Measurements from ENCODE around the gene ITCH. TPM values are rescaled to one million over a fixed set of nuclear protein-coding genes. Genes with fewer than 3 reads are reported as not detected.
"Not testable (repeated sequence)": the region's sequence is repeated elsewhere in the genome, so short reads cannot be mapped to it uniquely, and the experiment has no call there.

Gene ITCH
- polyA plus RNA-seq, 3 donors, result 13.3 to 26.6 (median 19.9) TPM

- H3K9me3 ChIP-seq (replicated peaks in 1 of 2; ENCODE audit: control insufficient read depth in 1 of 2, insufficient read depth in 1 of 2, low read length in 2 of 2); H3K27me3 ChIP-seq (ENCODE audit: control insufficient read depth in 2 of 2, insufficient read depth in 2 of 2, low read length in 2 of 2); H3K4me3 ChIP-seq (replicated peaks in 1 of 3; ENCODE audit: low read depth in 2 of 3, low read length in 3 of 3); H2AFZ ChIP-seq (ENCODE audit: insufficient read depth, low read depth, low read length, poor library complexity, severe bottlenecking); H3K36me3 Mint-ChIP-seq; H3K4me1 ChIP-seq (ENCODE audit: control insufficient read depth in 1 of 2, insufficient read depth in 2 of 2, low read length in 2 of 2); DNase-seq; H3K27ac ChIP-seq (ENCODE audit: low read depth in 1 of 2, low read length in 2 of 2); H3K4me2 ChIP-seq (replicated peaks; ENCODE audit: extremely low read depth, low read length, poor library complexity, severe bottlenecking); H3K36me3 ChIP-seq (replicated peaks in 1 of 2; ENCODE audit: control insufficient read depth in 1 of 2, insufficient read depth in 2 of 2, low read length in 2 of 2); H3K27ac Mint-ChIP-seq; intact Hi-C loops (cut with micrococcal nuclease); H3K9me3 Mint-ChIP-seq; H3K79me2 ChIP-seq (ENCODE audit: insufficient read depth, low read length); H3K27me3 Mint-ChIP-seq (ENCODE audit: low read depth in 3 of 3); H4K20me1 ChIP-seq (ENCODE audit: insufficient read depth, low read length); H3K9ac ChIP-seq (ENCODE audit: insufficient read depth, low read length, poor library complexity, severe bottlenecking); H3K4me3 Mint-ChIP-seq; H3K4me1 Mint-ChIP-seq: not testable (repeated sequence)
- WGBS (ENCODE audit: insufficient coverage), result 100% methylated on average over 7 of the region's 9 CpGs
Measured at GRCh38 chr20:34341199-34341598, 21.9 kb upstream of the ITCH start.

GRCh38 chr20:34343458-34344211 lies 19.4 kb upstream of the ITCH start:
- Histone ChIP-seq H3K4me3 (replicated peaks in 1 of 3; ENCODE audit: low read depth in 2 of 3, low read length in 3 of 3) (no peak overlapping the region), H3K79me2 (ENCODE audit: insufficient read depth, low read length) (no peaks in the 10 kb centered on the region), H3K9ac (ENCODE audit: insufficient read depth, low read length, poor library complexity, severe bottlenecking) (no peak overlapping the region), H3K4me2 (replicated peaks; ENCODE audit: extremely low read depth, low read length, poor library complexity, severe bottlenecking) (no peak overlapping the region), H3K4me1 (ENCODE audit: control insufficient read depth in 1 of 2, insufficient read depth in 2 of 2, low read length in 2 of 2) (no peaks in the 10 kb centered on the region), H3K9me3 (replicated peaks in 1 of 2; ENCODE audit: control insufficient read depth in 1 of 2, insufficient read depth in 1 of 2, low read length in 2 of 2) (no peaks in the 10 kb centered on the region), H3K27ac (ENCODE audit: low read depth in 1 of 2, low read length in 2 of 2) (no peak overlapping the region), H2AFZ (ENCODE audit: insufficient read depth, low read depth, low read length, poor library complexity, severe bottlenecking) (no peak overlapping the region), H4K20me1 (ENCODE audit: insufficient read depth, low read length) (no peaks in the 10 kb centered on the region), H3K27me3 (ENCODE audit: control insufficient read depth in 2 of 2, insufficient read depth in 2 of 2, low read length in 2 of 2) (no peaks in the 10 kb centered on the region), H3K36me3 (replicated peaks in 1 of 2; ENCODE audit: control insufficient read depth in 1 of 2, insufficient read depth in 2 of 2, low read length in 2 of 2) (no peaks in the 10 kb centered on the region)
- no peak overlapping the region for H3K4me3 Mint-ChIP-seq
- DNase-seq, result no peak
- TF ChIP-seq CTCF (IDR thresholded peaks at IDR 0.05), result no peak
- peaks cover 1 to 7% (median 3%) of the 10 kb centered on the region in 3 donors for H3K27me3 Mint-ChIP-seq (ENCODE audit: low read depth in 3 of 3)
- intact Hi-C loops (cut with micrococcal nuclease), result no loop called here
- 81% methylated on average over 9 of the region's 10 CpGs for WGBS (ENCODE audit: insufficient coverage)
- H3K4me1 Mint-ChIP-seq, result peaks cover 2% of the 10 kb centered on the region
- no peaks in the 10 kb centered on the region for H3K9me3 Mint-ChIP-seq
- peak overlapping the region in 1 of 7 donors; percentile 66 for H3K27ac Mint-ChIP-seq
- no peaks in the 10 kb centered on the region for H3K36me3 Mint-ChIP-seq
